ENCODE results near the gene MRPL36.

MRPL36 gene

GRCh38 chr5:1824903-1825841 is 25.5 kb upstream of the MRPL36 start:
- in situ Hi-C loops (cut with HindIII; ENCODE audit: low sequenced_read_pairs), result no loop called here
- no peak overlapping the region for H3K4me3 ChIP-seq (ENCODE audit: low read depth, low read length)
- no peak for DNase-seq (ENCODE audit: low read depth)
- TF ChIP-seq CTCF (IDR thresholded peaks at IDR 0.05; ENCODE audit: low read depth, low read length, missing control alignments), result no peak

- in situ Hi-C loops (cut with HindIII; ENCODE audit: low sequenced_read_pairs), result no loop called here
- DNase-seq (ENCODE audit: low read depth), result no peak
- no peak for TF ChIP-seq CTCF (IDR thresholded peaks at IDR 0.05; ENCODE audit: low read depth, low read length, missing control alignments)
- H3K4me3 ChIP-seq (ENCODE audit: low read depth, low read length), result no peak overlapping the region
These were observed 24.6 kb upstream of the MRPL36 start for GRCh38 chr5:1824109-1824821.

- DNase-seq (ENCODE audit: low read depth), result no peak
- TF ChIP-seq CTCF (IDR thresholded peaks at IDR 0.05; ENCODE audit: low read depth, low read length, missing control alignments), result no peak
- in situ Hi-C loops (cut with HindIII; ENCODE audit: low sequenced_read_pairs), result no loop called here
- H3K4me3 ChIP-seq (ENCODE audit: low read depth, low read length), result no peak overlapping the region
These were observed 23.9 kb upstream of the MRPL36 start for GRCh38 chr5:1823381-1824034.

GRCh38 chr5:1821862-1822261 is 22.2 kb upstream of the MRPL36 start:
- no peak overlapping the region for H3K4me3 ChIP-seq (ENCODE audit: low read depth, low read length)
- TF ChIP-seq CTCF (IDR thresholded peaks at IDR 0.05; ENCODE audit: low read depth, low read length, missing control alignments), result no peak
- in situ Hi-C loops (cut with HindIII; ENCODE audit: low sequenced_read_pairs), result no loop called here
- DNase-seq (ENCODE audit: low read depth), result no peak

- no peak for DNase-seq (ENCODE audit: low read depth)
- in situ Hi-C loops (cut with HindIII; ENCODE audit: low sequenced_read_pairs), result no loop called here
- TF ChIP-seq CTCF (IDR thresholded peaks at IDR 0.05; ENCODE audit: low read depth, low read length, missing control alignments), result no peak
- H3K4me3 ChIP-seq (ENCODE audit: low read depth, low read length), result no peak overlapping the region
These were observed 21.3 kb upstream of the MRPL36 start for GRCh38 chr5:1820926-1821325.

GRCh38 chr5:1820381-1820780 is 20.7 kb upstream of the MRPL36 start:
- H3K4me3 ChIP-seq (ENCODE audit: low read depth, low read length), result no peak overlapping the region
- in situ Hi-C loops (cut with HindIII; ENCODE audit: low sequenced_read_pairs), result no loop called here
- no peak for TF ChIP-seq CTCF (IDR thresholded peaks at IDR 0.05; ENCODE audit: low read depth, low read length, missing control alignments)

More at GRCh38 chr5:1820381-1820780, 20.7 kb upstream of the MRPL36 start:
- DNase-seq (ENCODE audit: low read depth), result no peak
